ENCODE results near the gene LGMN.
"Not testable (repeated sequence)": the region's sequence is repeated elsewhere in the genome, so short reads cannot be mapped to it uniquely, and the experiment has no call there.

The LGMN gene

DNA sequence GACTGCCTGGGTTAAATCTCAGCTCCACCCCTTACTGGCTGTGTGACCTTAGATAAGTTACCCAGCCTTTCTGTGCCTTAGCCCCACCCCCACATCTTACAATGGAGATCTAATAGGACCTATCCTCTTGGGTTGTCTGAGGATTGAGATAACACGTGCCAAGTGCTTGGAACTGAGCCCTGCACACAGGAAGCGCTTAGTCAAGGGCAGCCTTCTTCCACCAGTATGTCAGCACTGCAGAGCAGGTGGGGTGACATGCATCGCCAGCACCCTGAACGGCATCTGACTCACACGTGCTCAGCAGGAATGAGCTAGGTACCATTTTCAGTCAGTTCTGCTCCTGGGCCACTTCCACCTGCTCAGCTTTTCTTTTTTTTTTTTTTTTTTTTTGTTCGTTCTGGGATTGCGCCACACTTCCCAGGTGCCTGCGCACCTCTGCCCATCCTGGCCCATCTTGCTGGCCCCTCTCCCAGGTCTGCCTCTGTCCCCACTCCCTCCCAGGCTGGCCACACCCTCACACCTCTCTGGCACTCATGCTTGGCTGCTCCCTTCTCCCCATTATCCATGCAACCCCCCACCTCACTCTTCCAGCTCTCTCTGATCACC, 19.6 kb downstream of the LGMN start:
- no peak overlapping the region for H3K4me3 ChIP-seq (ENCODE audit: low read depth, low read length)

DNA sequence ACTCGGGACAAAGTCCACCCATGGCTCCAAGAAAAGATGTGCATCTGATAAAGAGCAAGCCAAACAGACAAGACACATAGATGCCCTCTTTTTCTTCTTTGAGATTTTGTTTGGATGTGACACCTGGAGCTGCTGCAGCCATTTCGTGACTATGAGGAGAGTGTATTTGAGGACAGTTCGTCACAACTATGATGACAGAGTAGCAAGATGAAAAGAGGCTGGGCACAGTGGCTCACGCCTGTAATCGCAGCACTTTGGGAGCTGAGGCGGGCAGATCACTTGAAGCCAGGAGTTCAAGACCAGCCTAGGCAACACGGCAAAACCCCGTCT, 21.5 kb downstream of the LGMN start:
- H3K4me3 ChIP-seq (ENCODE audit: low read depth, low read length) = no peak overlapping the region

DNA sequence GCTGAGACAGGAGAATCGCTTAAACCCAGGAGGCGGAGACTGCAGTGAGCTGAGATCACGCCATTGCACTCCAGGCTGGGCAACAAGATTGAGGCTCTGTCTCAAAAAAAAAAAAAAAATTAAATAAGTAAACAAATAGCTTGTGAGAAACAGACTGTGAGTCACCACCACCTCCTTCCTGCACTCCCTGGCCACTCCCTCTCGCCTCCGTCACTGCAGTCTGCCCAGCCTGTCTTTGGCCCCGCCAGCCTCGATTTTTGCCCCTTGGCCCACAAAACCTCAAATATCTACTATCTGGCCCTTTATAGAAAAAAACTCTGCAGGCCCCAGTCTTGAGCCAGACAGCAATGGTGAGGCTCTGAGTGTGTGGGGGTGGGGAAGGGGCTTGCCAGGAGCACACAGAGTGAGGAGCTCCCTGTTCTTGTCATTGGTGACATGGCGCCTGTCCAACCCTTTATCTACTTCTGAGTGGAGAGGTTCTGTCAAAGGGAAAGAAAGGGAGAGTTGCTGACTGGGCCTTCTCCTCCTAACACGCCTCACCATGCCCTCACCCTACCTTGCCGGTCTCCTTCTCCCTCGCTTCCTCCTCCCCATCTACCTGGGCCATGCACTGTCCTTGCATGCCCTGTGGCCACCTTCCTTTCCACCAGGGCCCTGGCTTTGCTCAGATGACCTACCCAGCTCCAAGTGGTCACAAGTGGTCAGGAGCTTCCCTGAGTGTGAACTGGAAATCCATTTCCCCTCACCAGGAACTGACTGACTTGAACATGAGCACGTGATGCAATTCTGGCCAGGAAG, 22.1 kb downstream of the LGMN start:
- no peak overlapping the region for H3K4me3 ChIP-seq (ENCODE audit: low read depth, low read length)

DNA sequence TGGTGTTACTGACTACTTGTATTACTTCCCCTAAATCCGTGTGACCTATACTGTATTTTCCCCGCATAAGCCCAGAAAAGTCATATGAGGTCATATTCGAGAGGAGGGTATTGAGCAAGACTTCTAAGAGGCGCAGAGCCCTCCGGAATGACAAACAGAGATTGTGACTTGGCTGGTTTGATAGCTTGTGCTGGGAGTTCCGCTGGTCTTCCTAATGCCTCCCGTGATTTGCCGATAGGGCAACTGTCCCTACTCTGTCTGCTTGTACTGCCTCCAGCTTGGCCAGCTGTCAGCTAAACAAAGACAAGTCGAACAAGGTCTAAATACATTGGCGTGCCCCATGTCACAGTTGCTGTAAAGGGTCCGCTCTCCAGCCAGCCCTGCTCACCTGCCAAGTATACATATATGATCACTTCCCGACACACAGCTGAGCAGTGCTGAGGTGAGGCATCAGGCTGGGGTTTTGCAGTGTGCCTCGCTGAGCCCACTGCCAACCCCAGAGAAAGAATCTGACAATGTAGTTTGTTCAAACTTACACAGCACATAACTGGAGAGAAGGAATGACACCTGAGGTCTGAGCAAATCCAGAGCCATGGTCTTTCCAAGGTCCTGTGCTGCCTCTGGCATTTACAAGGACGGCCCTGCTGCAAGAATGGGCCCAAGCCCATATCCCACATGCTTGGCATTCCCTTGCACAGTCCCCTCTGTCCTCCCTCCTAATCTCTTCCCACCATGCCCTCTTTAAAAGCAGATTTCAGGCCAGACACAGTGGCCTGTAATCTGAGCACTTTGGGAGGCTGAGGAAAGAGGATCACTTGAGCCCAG, 23.7 kb downstream of the LGMN start:
- no peak overlapping the region for H3K4me3 ChIP-seq (ENCODE audit: low read depth, low read length)

DNA sequence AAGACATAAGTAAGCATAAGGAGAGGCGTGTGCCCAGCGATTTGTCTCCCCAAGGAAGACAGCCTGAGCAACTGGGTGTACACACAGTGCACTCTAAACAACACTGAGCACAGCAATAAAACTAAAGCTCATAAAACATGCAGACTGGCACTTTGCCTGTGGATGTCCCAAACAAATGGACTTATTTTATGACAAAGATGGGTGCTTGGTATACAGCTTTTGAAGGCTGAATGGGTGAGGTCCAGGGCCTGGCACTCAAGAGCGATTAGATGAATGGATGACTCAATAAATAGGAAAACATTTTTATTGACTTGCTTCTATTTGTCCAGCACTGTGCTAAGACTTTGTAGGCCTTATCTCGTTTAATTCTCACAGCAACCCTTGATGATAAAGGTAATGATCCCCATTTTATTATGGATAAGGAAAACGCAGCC, 28.5 kb downstream of the LGMN start:
- no peak overlapping the region for H3K4me3 ChIP-seq (ENCODE audit: low read depth, low read length)

DNA sequence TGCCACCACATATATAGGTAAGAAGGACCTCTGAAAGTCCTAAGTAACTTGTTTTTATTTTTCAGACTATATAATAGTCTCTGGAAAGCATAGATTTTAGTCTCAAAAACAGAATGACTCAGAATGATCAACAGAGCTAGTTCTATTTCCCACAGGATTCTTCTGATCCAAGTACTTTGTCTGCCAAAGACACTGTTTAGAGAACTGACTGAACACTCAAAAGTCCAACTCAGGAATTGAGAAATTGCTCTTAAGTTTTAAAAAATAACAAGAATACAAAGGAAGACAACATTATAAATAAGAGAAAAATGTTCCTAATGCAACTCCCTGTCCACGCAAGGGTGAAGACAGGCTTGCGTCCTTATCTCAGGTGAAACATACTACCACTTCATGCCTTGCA, 29.0 kb downstream of the LGMN start:
- no peak overlapping the region for H3K4me3 ChIP-seq (ENCODE audit: low read depth, low read length)

DNA sequence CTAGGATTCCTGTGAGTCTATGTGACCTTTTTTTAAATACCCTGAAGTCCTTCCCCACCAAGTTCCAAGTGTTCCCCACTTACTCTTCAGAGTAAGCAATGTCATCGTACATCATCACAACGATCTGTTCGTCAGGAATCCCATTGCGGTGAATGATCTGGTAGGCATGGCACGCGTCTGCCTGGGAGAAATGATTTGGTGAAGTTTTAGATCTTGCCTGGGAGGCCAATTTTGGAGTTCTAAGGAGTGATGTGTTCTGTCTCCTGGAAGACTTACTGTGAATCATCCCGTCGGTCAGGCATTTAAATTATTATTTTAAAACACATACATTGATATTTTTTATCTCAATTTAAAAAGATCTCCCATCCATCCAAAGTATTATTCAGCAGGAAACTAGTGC, 29.8 kb downstream of the LGMN start:
- no peak overlapping the region for H3K4me3 ChIP-seq (ENCODE audit: low read depth, low read length)

DNA sequence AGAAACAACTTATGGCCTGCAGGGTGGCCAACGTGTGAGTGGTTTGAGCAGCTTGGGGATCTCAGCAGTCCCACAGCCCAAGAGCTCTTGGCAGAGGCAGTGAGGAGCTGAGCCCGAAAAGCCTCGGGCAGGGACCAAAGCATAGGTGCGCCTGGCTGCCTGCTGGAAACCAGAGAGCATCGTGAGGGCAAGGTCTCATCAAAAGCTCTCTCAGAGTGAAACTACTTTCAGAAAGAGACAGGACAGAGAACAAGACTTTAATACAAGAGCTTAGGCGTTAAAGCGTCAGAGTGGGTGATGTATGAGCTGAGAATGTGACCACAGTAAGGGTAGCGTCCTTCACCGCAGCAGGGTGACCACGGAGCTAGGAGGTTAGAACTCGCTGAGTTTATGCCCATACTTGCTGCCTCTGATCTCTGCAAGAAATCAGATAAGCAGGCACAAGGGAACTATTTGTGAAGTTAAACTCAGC, 30.8 kb downstream of the LGMN start:
- no peak overlapping the region for H3K4me3 ChIP-seq (ENCODE audit: low read depth, low read length)

DNA sequence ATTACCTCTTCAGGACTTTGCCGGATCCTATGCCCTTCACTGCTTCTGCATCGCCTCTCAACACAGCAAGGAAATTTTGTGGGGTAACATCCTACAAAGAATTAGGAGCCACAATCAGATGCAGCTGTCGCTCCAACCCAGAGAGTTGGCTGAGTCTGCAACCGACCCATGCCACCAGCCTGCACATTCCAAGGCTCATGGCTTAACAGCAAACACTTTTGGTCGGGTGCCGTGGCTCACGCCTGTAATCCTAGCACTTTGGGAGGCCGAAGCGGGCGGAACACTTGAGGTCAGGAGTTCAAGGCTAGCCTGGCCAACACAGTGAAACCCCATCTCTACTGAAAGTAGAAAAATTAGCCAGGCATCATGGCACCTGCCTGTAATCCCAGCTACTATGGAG, 32.3 kb downstream of the LGMN start:
- H3K4me3 ChIP-seq (ENCODE audit: low read depth, low read length) = no peak overlapping the region

DNA sequence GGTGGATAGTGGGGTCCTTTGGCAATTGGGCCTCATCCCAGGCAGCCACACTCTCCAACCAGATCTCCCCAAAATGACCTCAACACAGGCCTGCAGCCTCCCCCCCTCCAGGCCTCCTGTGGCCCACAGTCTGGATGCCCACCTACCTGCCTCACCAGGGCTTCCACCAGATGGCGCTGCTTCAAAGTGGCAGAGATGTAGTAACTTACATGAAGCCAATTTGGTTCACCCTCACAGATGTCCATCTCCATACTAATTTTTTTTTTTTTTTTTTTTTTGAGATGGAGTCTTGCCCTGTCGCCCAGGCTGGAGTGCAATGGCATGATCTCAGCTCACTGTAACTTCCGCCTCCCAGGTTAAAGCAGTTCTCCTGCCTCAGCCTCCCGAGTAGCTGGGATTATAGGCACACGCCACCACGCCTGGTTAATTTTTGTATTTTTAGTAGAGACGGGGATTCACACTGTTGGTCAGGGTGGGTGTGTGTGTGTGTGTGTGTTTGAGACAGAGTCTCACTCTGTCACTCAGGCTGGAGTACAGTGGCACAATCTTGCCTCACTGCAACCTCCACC, 33.6 kb downstream of the LGMN start:
- not testable (repeated sequence) for H3K4me3 ChIP-seq (ENCODE audit: low read depth, low read length)

DNA sequence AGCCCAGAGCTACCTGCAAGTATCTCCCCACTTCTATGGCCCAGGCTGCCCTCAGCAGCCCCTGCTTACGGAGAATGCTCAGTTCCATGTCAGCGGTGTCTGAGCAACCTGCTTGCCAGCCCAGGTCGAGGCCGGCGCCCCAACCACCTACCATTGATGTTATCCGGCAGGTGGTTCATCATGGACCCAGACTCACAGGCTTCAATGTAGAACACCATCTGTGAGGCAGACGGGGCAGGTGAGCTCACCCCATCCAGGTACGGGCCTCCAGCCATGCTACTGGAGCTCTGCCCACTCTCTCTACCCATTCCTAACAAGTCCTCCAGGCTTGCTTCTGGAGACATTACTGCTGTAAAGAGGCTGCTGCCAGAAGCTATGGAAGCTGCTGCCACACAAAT, 35.8 kb downstream of the LGMN start:
- H3K4me3 ChIP-seq (ENCODE audit: low read depth, low read length) = no peak overlapping the region

DNA sequence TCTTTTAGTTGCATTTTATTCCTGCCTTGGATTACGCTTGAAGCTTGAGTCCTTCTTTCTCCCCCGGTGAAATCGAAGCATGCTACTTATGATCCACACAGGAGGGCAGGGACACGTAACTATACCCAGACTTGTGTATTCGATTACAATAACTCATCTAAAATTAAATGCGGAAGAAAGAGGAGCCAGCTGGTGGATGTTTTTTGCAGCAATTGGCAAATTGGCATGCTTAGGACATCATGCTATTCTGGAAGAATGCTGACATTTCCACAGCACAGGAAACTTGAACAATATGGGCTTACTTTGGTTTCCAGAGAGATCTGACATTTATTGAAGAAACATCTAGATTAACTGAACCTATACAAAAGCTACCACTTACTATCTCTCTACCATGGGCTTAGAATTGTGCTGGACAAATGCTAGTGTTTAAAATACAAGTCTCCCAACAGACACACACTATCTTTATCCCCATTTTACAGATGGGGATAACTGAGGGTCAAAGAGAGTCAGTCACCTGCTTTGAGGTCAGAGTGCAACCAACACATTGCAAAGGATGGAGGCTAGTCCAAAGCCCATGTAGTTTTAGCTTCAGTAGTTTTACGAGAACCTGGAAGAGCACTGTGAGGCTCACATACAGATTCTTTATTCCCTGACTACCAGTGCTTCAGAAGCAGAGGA, 36.3 kb downstream of the LGMN start:
- H3K4me3 ChIP-seq (ENCODE audit: low read depth, low read length) = no peak overlapping the region

DNA sequence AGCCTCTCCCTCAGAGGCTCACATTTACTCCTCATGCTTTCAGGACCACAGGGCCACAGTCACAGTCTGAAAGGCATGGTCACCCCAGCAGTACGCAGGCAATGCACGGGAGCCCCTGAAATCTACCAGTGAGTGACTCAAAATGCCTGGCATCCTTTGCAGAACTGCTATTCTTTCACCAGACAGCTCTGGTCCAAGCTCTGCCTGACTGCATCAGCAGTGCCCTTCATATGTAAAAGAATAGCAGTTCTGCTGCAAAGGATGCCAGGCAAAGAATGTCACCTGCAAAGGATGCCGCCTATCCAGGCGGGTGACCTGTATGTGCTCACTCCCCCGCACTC, 38.5 kb downstream of the LGMN start:
- no peak overlapping the region for H3K4me3 ChIP-seq (ENCODE audit: low read depth, low read length)

DNA sequence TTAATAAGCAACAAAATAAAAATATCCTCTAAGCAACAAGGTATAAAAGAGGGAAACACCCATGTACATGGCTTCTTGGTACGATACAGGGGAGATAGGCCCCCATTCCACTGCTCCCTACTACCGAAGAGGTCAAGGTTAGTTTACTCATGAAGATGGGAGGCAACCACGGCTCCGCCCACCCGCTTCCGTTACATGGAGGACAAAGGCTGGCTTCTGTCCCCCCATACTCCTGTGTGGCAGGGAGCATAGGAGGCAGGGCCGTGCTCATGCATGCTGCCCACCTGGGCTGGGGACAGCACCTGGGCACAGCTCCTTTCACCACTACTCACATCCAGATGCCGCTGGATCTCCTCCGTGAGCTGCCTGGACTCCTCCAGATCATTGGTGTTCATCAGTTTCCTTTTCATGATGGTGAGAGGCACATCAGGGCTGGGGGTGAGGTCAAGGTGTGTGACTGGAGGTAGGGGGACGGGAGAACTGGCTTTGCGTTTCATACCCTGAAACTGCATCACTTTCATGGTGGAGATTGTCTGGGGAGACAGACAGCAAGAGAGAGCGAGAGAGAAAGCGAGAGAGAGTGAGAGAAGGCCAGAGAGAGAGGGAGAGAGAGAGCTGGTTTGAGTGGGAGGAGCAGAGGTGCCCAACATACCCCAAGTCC, 39.0 kb downstream of the LGMN start:
- H3K4me3 ChIP-seq (ENCODE audit: low read depth, low read length) = no peak overlapping the region

DNA sequence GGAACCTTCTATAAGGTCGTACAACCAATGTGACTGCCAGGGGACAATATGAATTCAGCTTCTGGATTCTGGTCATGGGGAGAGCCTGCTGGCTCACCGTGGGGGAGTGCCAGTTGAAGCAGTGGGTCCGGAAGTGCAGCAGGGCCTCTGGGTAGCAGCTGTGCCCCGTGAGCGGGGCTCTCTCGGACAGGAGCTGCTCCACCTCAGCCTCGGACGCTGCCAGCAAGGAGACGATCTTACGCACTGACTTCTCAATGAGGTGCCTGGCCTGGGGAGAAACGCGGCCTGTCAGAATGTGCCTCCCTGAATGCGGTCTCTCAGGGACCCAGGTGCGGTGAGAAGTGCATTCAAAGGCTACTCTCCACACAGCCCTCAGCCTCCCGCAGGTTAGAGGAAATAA, 42.0 kb downstream of the LGMN start:
- no peak overlapping the region for H3K4me3 ChIP-seq (ENCODE audit: low read depth, low read length)

DNA sequence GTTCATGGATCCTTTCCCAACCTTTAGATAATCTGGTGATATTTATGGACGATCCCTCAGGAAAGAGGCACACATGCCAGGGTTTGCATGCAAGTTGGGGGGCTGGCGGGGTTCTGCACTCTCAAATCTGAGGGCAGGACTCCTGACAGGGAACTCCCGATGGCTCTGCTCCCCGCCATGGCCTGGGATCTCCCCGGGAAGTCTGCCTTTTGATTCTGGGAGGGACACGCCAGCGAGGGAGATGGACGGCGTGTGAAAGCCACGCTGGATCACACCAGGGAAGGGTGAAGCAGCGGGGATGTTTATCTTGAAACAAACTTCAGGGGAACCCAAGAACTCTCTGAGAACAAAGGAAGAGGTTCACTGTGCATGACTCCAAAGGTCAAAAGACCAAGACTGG, 43.6 kb downstream of the LGMN start:
- no peak overlapping the region for H3K4me3 ChIP-seq (ENCODE audit: low read depth, low read length)

DNA sequence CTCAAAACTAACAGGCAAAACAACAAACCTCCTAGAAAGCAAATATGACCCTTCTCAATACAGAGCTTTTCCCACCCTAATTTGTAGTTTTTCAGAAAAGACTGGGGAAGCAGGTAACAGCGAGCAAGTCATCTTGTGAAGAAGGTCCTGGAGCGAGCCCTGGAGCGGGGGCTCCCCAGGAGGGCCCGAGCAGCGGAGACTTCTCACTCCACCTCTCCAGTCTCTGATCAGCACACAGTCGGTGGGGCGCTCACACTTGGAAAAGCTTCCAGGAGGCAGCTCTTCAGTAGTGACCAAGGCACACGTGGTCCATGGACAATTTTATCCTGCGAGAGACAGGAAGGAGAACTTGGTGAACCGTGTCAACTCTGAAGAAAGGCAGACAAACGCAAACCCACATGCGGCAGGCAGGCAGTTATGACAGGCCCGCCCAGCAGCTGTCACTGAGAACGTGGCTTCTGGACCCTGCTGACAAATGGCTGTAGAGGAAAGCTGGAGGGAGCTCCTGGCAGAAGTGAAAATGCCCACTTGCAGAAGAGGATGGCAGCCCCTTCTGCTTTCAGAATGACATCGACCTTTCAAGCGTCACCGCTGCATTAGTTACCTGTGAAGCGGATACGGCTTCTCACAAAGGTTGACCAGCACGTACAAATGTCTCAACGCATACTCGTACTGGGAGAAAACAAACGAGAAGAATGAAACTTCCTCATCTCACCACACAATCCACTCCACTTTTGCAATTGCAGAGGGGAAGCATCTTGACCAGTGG, 44.2 kb downstream of the LGMN start:
- no peak overlapping the region for H3K4me3 ChIP-seq (ENCODE audit: low read depth, low read length)

DNA sequence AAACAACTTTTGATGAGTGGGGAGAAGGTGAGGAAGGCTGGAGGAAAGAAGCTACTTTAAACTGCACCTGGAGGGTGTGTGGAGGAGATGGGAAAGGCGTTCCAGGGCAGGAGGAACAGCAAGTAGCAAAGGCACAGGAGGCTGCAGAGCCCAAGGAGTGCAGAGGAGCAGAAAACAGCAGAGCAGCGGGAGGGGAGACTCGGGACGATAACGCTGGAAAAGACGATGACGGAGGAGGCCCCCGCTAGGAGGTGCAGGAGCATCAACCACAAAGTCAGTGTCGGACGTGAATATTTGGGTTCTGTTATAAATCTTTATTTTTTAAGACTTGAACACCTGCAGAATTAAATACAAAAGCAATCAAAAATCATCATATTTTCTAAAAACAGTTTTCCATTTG, 44.9 kb downstream of the LGMN start:
- no peak overlapping the region for H3K4me3 ChIP-seq (ENCODE audit: low read depth, low read length)

DNA sequence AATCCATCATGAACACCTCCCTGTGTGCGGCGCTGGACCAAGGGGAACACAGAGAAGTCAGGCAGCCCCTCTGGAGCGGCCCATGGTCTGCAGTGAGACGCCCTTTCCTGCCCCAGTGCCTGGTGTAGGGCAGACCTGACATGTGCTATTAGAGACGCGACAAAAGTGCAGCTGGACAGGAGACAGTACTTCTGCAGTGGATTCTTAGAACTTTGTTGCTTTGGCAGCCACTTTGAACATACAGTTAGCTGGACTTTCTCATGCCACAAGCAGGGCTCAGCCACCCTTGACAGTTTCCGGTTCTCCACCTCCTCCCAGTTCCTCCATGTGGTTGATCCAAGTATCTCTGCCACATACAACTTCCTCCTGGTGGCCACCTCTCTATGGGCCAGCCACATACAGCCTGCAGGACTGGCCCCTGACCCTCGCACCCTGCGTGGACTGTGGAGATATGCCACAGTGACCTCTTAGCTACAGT, 45.9 kb downstream of the LGMN start:
- H3K4me3 ChIP-seq (ENCODE audit: low read depth, low read length) = no peak overlapping the region

DNA sequence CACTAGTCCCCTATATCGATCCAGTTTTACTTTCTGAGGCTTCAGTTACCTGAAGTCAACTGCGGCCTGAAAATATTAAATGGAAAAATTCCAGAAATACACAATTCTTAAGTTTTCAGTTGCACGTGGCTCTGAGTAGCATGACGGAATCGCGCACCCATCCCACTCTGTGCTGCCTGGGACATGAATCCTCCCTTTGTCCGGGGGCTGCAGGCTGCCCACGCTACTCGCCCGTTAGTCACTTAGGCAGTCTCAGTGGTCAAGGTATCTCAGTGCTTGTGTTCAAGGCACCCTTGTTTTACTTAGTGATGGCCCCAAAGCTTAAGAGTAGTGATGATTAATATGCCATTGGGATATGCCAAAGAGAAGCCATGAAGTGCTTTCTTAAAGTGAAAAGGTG, 46.6 kb downstream of the LGMN start:
- H3K4me3 ChIP-seq (ENCODE audit: low read depth, low read length) = no peak overlapping the region
